H9 (cell line): ENCODE results near the gene ARL14EPL. TPM values are rescaled to one million over a fixed set of nuclear protein-coding genes. Genes with fewer than 3 reads are reported as not detected.

Source experiments
- DNase-seq: peaks from one replicate; pipeline ENCODE4 v3.0.0-alpha.2; 2017
- H2AFZ ChIP-seq: one replicate; pipeline ENCODE4 v1.6.1; 2013; ENCODE audit warnings: mild to moderate bottlenecking, low read length, control low read depth, moderate library complexity
- H2AK5ac ChIP-seq: 2 replicates; pipeline ENCODE4 v1.6.1; 2013; ENCODE audit warnings: low read length, control low read depth, mixed read lengths; ENCODE audit not compliant: insufficient read length
- H2BK120ac ChIP-seq: one replicate; pipeline ENCODE4 v1.6.1; 2013; ENCODE audit warnings: low read depth, mild to moderate bottlenecking, low read length, control low read depth, inconsistent platforms; ENCODE audit not compliant: poor library complexity, severe bottlenecking
- H2BK12ac ChIP-seq: 2 replicates; pipeline ENCODE4 v1.6.1; 2013; ENCODE audit warnings: low read length, control low read depth, mixed read lengths, low read depth; ENCODE audit not compliant: insufficient read length
- H2BK15ac ChIP-seq: 2 replicates; pipeline ENCODE4 v1.6.1; 2013; ENCODE audit warnings: low read depth, low read length, control low read depth
- H2BK20ac ChIP-seq: one replicate; pipeline ENCODE4 v1.6.1; 2013; ENCODE audit warnings: low read depth, mild to moderate bottlenecking, low read length, control low read depth, inconsistent platforms; ENCODE audit not compliant: poor library complexity, severe bottlenecking
- H2BK5ac ChIP-seq: 2 replicates; pipeline ENCODE4 v1.6.1; 2013; ENCODE audit warnings: low read length, control low read depth, mixed read lengths; ENCODE audit not compliant: insufficient read length
- H3K14ac ChIP-seq: 2 replicates; pipeline ENCODE4 v1.6.1; 2013; ENCODE audit warnings: low read length, control low read depth; ENCODE audit not compliant: insufficient read depth
- H3K18ac ChIP-seq: 2 replicates; pipeline ENCODE4 v1.6.1; 2013; ENCODE audit warnings: low read depth, mild to moderate bottlenecking, mixed read lengths, low read length, control low read depth; ENCODE audit not compliant: insufficient read length
- H3K23ac ChIP-seq: 2 replicates; pipeline ENCODE4 v1.6.1; 2013; ENCODE audit warnings: low read length, control low read depth, mixed read lengths, low read depth; ENCODE audit not compliant: insufficient read length
- H3K23me2 ChIP-seq: 2 replicates; pipeline ENCODE4 v1.6.1; 2013; ENCODE audit warnings: low read depth, mild to moderate bottlenecking, mixed read lengths, low read length, control low read depth; ENCODE audit not compliant: insufficient read length, poor library complexity, severe bottlenecking
- H3K27ac ChIP-seq: 2 replicates; pipeline ENCODE4 v1.5.1; 2013; ENCODE audit warnings: low read length, control low read depth, mixed read lengths, low read depth; ENCODE audit not compliant: insufficient read length
- H3K27me3 ChIP-seq: 2 replicates; pipeline ENCODE4 v1.6.1; 2013; ENCODE audit warnings: low read length, control low read depth, inconsistent platforms; ENCODE audit not compliant: insufficient read depth
- H3K4ac ChIP-seq: 2 replicates; pipeline ENCODE4 v1.6.1; 2013; ENCODE audit warnings: low read depth, mild to moderate bottlenecking, control low read depth, inconsistent platforms, low read length, moderate library complexity
- H3K4me1 ChIP-seq: 2 replicates; pipeline ENCODE4 v1.6.1; 2013; ENCODE audit warnings: low read length, control low read depth, inconsistent platforms; ENCODE audit not compliant: insufficient read depth
- H3K4me2 ChIP-seq: 2 replicates; pipeline ENCODE4 v1.6.1; 2013; ENCODE audit warnings: low read length, control low read depth, mixed read lengths; ENCODE audit not compliant: insufficient read length, insufficient read depth
- H3K56ac ChIP-seq: 2 replicates; pipeline ENCODE4 v1.6.1; 2013; ENCODE audit warnings: low read depth, mild to moderate bottlenecking, mixed read lengths, low read length, control low read depth; ENCODE audit not compliant: insufficient read length
- H3K79me1 ChIP-seq: 2 replicates; pipeline ENCODE4 v1.6.1; 2013; ENCODE audit warnings: low read depth, mild to moderate bottlenecking, moderate library complexity, low read length, control low read depth, inconsistent platforms; ENCODE audit not compliant: insufficient read depth, poor library complexity, severe bottlenecking
- H3K79me2 ChIP-seq: 2 replicates; pipeline ENCODE4 v1.6.1; 2013; ENCODE audit warnings: low read length, control low read depth, inconsistent platforms; ENCODE audit not compliant: insufficient read depth
- H3K9ac ChIP-seq: 2 replicates; pipeline ENCODE4 v1.6.1; 2013; ENCODE audit warnings: low read length, control low read depth, mixed read lengths; ENCODE audit not compliant: insufficient read length; ENCODE audit errors: extremely low read depth
- H3K9me3 ChIP-seq: one replicate; pipeline ENCODE4 v1.6.1; 2013; ENCODE audit warnings: low read depth, low read length, inconsistent platforms; ENCODE audit not compliant: control insufficient read depth
- H3T11ph ChIP-seq: one replicate; pipeline ENCODE4 v1.6.1; 2013; ENCODE audit warnings: mild to moderate bottlenecking, low read length, control low read depth, inconsistent platforms
- H4K20me1 ChIP-seq: one replicate; pipeline ENCODE4 v1.6.1; 2013; ENCODE audit not compliant: control insufficient read depth, insufficient read length, insufficient read depth
- H4K5ac ChIP-seq: 2 replicates; pipeline ENCODE4 v1.6.1; 2013; ENCODE audit warnings: low read depth, mild to moderate bottlenecking, mixed read lengths, low read length, control low read depth; ENCODE audit not compliant: insufficient read length
- H4K8ac ChIP-seq: replicated peaks from 2 replicates; pipeline ENCODE4 v1.6.1; 2013; ENCODE audit warnings: low read length, control low read depth, mixed read lengths, low read depth; ENCODE audit not compliant: insufficient read length
- H4K91ac ChIP-seq: 2 replicates; pipeline ENCODE4 v1.6.1; 2013; ENCODE audit warnings: low read depth, mild to moderate bottlenecking, moderate library complexity, mixed read lengths, low read length, control low read depth; ENCODE audit not compliant: insufficient read length
- H3K27ac Mint-ChIP-seq, 3 experiments: 2 replicates in 2 of 3; 3 replicates in 1 of 3; pipeline ENCODE4 v1.8.0; 2020 to 2021; ENCODE audit warnings: mixed read lengths in 3 of 3, mild to moderate bottlenecking in 1 of 3, moderate library complexity in 1 of 3
- H3K27me3 Mint-ChIP-seq: 2 replicates; pipeline ENCODE4 v1.8.0; 2021; ENCODE audit warnings: low read depth, mild to moderate bottlenecking, moderate library complexity, mixed read lengths
- H3K36me3 Mint-ChIP-seq, 3 experiments: 2 replicates in 2 of 3; 3 replicates in 1 of 3; pipeline ENCODE4 v1.8.0; 2020 to 2021; ENCODE audit warnings: low read depth in 3 of 3, mixed read lengths in 3 of 3; ENCODE audit not compliant: insufficient read depth in 1 of 3
- H3K4me1 Mint-ChIP-seq, 2 experiments: 2 replicates each; pipeline ENCODE4 v1.8.0; 2020; ENCODE audit warnings: mixed read lengths in 2 of 2
- H3K4me3 Mint-ChIP-seq, 2 experiments: 2 replicates in 1 of 2; 3 replicates in 1 of 2; pipeline ENCODE4 v1.8.0; 2020 to 2021; ENCODE audit warnings: mild to moderate bottlenecking in 2 of 2, mixed read lengths in 2 of 2, moderate library complexity in 1 of 2
- H3K9me3 Mint-ChIP-seq, 2 experiments: 2 replicates in 1 of 2; 3 replicates in 1 of 2; pipeline ENCODE4 v1.8.0; 2020; ENCODE audit warnings: mild to moderate bottlenecking in 2 of 2, mixed read lengths in 2 of 2, moderate library complexity in 1 of 2
- WGBS: extraction: QIAGEN DNeasy Blood & Tissue Kit; methylation state at CpG from one replicate; pipeline ENCODE4 v1.1.7; 2013; ENCODE audit warnings: missing lambda C conversion rate, low lambda C conversion rate, mixed read lengths; ENCODE audit not compliant: insufficient read length; ENCODE audit errors: extremely low coverage; 5-methylcytosine and 5-hydroxymethylcytosine counted together
- total RNA-seq: library from RNA; stranded (reverse); gene quantifications from 2 replicates; pipeline ENCODE4 v1.2.1, GENCODE V29; 2021
- TF ChIP-seq, protein P1 (sequence below): fragments of 200-600 bp; sonication (generic); conservative IDR thresholded peaks from 3 replicates; pipeline ENCODE4 v1.8.0; 2021; ENCODE audit warnings: antibody characterized with exemption, mild to moderate bottlenecking

Gene ARL14EPL
- total RNA-seq, 1 experiment from 2014 or later, result not detected

DNA sequence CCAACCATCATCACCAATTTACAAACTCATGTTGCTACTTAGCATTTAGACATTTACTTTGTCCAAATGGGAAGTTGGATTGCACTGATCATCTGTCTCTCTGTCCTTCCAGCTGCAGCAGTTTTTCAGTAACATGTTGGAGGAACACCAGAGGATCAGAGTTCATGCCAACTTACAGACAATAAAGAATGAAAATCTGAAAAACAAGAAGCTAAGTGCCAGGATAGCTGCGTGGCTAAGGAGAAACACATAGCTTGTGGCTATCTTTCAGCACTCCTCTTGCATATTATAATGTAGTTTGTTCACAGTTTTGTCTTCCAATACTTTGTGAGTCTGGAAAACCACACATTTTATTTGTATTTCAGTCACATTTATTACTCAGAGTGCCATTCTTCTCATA is 6.4 kb upstream of the ARL14EPL start:
- no CpG with 5 or more reads among the region's 1 CpG for WGBS
- no peak overlapping the region for H3K4me2 ChIP-seq
- no peaks in the 10 kb centered on the region for H3K9me3 Mint-ChIP-seq

More for the DNA sequence above, 6.4 kb upstream of the ARL14EPL start:
- Mint-ChIP-seq H3K36me3 (no peaks in the 10 kb centered on the region; a peak in 1 of 7 replicates), H3K27me3 (no peaks in the 10 kb centered on the region), H3K4me3 (no peak overlapping the region), H3K4me1 (no peaks in the 10 kb centered on the region), H3K27ac (no peak overlapping the region)
- Histone ChIP-seq H2BK5ac (no peak overlapping the region), H2AK5ac (no peak overlapping the region), H2BK12ac (no peak overlapping the region), H2BK20ac (no peak overlapping the region), H2AFZ (no peak overlapping the region), H3K79me1 (no peaks in the 10 kb centered on the region), H3K9me3 (no peaks in the 10 kb centered on the region), H3K27me3 (no peaks in the 10 kb centered on the region), H2BK120ac (no peak overlapping the region), H3K14ac (no peak overlapping the region), H3K4me1 (no peaks in the 10 kb centered on the region), H2BK15ac (no peak overlapping the region), H4K8ac (no peak overlapping the region), H4K5ac (no peak overlapping the region), H4K91ac (no peak overlapping the region), H3K9ac (no peak overlapping the region), H3K23ac (no peak overlapping the region), H3K4ac (no peak overlapping the region), H3T11ph (no peak overlapping the region), H3K79me2 (no peaks in the 10 kb centered on the region), H3K27ac (no peak overlapping the region), H3K18ac (no peak overlapping the region), H4K20me1 (no peaks in the 10 kb centered on the region), H3K56ac (no peak overlapping the region), H3K23me2 (no peaks in the 10 kb centered on the region)
- DNase-seq, result no peak
- TF ChIP-seq, protein P1, sequence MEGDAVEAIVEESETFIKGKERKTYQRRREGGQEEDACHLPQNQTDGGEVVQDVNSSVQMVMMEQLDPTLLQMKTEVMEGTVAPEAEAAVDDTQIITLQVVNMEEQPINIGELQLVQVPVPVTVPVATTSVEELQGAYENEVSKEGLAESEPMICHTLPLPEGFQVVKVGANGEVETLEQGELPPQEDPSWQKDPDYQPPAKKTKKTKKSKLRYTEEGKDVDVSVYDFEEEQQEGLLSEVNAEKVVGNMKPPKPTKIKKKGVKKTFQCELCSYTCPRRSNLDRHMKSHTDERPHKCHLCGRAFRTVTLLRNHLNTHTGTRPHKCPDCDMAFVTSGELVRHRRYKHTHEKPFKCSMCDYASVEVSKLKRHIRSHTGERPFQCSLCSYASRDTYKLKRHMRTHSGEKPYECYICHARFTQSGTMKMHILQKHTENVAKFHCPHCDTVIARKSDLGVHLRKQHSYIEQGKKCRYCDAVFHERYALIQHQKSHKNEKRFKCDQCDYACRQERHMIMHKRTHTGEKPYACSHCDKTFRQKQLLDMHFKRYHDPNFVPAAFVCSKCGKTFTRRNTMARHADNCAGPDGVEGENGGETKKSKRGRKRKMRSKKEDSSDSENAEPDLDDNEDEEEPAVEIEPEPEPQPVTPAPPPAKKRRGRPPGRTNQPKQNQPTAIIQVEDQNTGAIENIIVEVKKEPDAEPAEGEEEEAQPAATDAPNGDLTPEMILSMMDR, result no peak
